ENCODE results near the gene EPS8L1.
A peak's percentile ranks its signal among the peaks of the same experiment; 100 is the strongest.
"Not testable (repeated sequence)": the region's sequence is repeated elsewhere in the genome, so short reads cannot be mapped to it uniquely, and the experiment has no call there.

The EPS8L1 gene

GRCh38 chr19:55058781-55059610 is 16.7 kb upstream of the EPS8L1 start:
- no peak overlapping the region for H3K27ac ChIP-seq
- no peaks in the 10 kb centered on the region for H3K9me3 ChIP-seq (ENCODE audit: low read depth, low read length)
- no peak for TF ChIP-seq EZH2 (IDR thresholded peaks at IDR 0.05)
- no peak for TF ChIP-seq POLR2AphosphoS5 (IDR thresholded peaks at IDR 0.05; ENCODE audit: borderline replicate concordance, low read depth, low read length)
- no peak for TF ChIP-seq FOXP2 (optimal IDR thresholded peaks at IDR 0.05; ENCODE audit: control extremely low read depth, extremely low read length, insufficient read depth)
- no peak for DNase-seq (ENCODE audit: low read depth, low spot score)
- no peak overlapping the region for H3K9ac ChIP-seq (ENCODE audit: insufficient read length)
- H3K36me3 ChIP-seq (ENCODE audit: insufficient read depth, low read length): peaks cover 37% of the 10 kb centered on the region
- H3K4me3 ChIP-seq: no peak overlapping the region

- not testable (repeated sequence) for H3K27ac ChIP-seq; DNase-seq (ENCODE audit: low read depth, low spot score); H3K9ac ChIP-seq (ENCODE audit: insufficient read length); H3K9me3 ChIP-seq (ENCODE audit: low read depth, low read length); H3K4me3 ChIP-seq
- H3K36me3 ChIP-seq (ENCODE audit: insufficient read depth, low read length): peaks cover 34% of the 10 kb centered on the region
Measured at GRCh38 chr19:55060287-55060686, 15.4 kb upstream of the EPS8L1 start.

- peaks cover 11% of the 10 kb centered on the region for H3K36me3 ChIP-seq (ENCODE audit: insufficient read depth, low read length)
- H3K4me3 ChIP-seq: peak within 1 kb of the TSS; percentile 90
- peak; percentile 87 for DNase-seq (ENCODE audit: low read depth, low spot score)
- TF ChIP-seq FOXP2 (optimal IDR thresholded peaks at IDR 0.05; ENCODE audit: control extremely low read depth, extremely low read length, insufficient read depth) (no peak), EZH2 (IDR thresholded peaks at IDR 0.05) (no peak), POLR2AphosphoS5 (IDR thresholded peaks at IDR 0.05; ENCODE audit: borderline replicate concordance, low read depth, low read length) (peak; percentile 86)
- peak within 1 kb of the TSS; percentile 94 for H3K9ac ChIP-seq (ENCODE audit: insufficient read length)
- no peaks in the 10 kb centered on the region for H3K9me3 ChIP-seq (ENCODE audit: low read depth, low read length)
- no peak within 1 kb of the TSS for H3K27ac ChIP-seq
Measured at GRCh38 chr19:55062735-55063491, 12.8 kb upstream of the EPS8L1 start, which contains the start of gene RDH13. Gene RDH13 (minus strand): TSS chr19:55063148. CDS start chr19:55063032, 116 bp downstream.

GRCh38 chr19:55063492-55063843 is 12.2 kb upstream of the EPS8L1 start:
- H3K9ac ChIP-seq (ENCODE audit: insufficient read length): no peak overlapping the region
- no peaks in the 10 kb centered on the region for H3K9me3 ChIP-seq (ENCODE audit: low read depth, low read length)
- DNase-seq (ENCODE audit: low read depth, low spot score): no peak
- H3K36me3 ChIP-seq (ENCODE audit: insufficient read depth, low read length): peaks cover 7% of the 10 kb centered on the region
- TF ChIP-seq POLR2AphosphoS5 (IDR thresholded peaks at IDR 0.05; ENCODE audit: borderline replicate concordance, low read depth, low read length) (no peak), FOXP2 (optimal IDR thresholded peaks at IDR 0.05; ENCODE audit: control extremely low read depth, extremely low read length, insufficient read depth) (no peak), EZH2 (IDR thresholded peaks at IDR 0.05) (no peak)
- H3K27ac ChIP-seq: no peak overlapping the region
- peak overlapping the region; percentile 90 for H3K4me3 ChIP-seq

- not testable (repeated sequence) for H3K36me3 ChIP-seq (ENCODE audit: insufficient read depth, low read length); H3K27ac ChIP-seq; H3K9me3 ChIP-seq (ENCODE audit: low read depth, low read length); DNase-seq (ENCODE audit: low read depth, low spot score); H3K4me3 ChIP-seq; H3K9ac ChIP-seq (ENCODE audit: insufficient read length)
Measured at GRCh38 chr19:55065516-55065915, 10.2 kb upstream of the EPS8L1 start.

- H3K36me3 ChIP-seq (ENCODE audit: insufficient read depth, low read length): no peaks in the 10 kb centered on the region
- no peaks in the 10 kb centered on the region for H3K9me3 ChIP-seq (ENCODE audit: low read depth, low read length)
- no peak overlapping the region for H3K27ac ChIP-seq
- no peak for DNase-seq (ENCODE audit: low read depth, low spot score)
- no peak overlapping the region for H3K9ac ChIP-seq (ENCODE audit: insufficient read length)
- TF ChIP-seq POLR2AphosphoS5 (IDR thresholded peaks at IDR 0.05; ENCODE audit: borderline replicate concordance, low read depth, low read length): no peak
- no peak for TF ChIP-seq EZH2 (IDR thresholded peaks at IDR 0.05)
- TF ChIP-seq FOXP2 (optimal IDR thresholded peaks at IDR 0.05; ENCODE audit: control extremely low read depth, extremely low read length, insufficient read depth): no peak
- H3K4me3 ChIP-seq: no peak overlapping the region
Measured at GRCh38 chr19:55066107-55066709, 9.5 kb upstream of the EPS8L1 start.

GRCh38 chr19:55067869-55068268 is 7.8 kb upstream of the EPS8L1 start:
- Histone ChIP-seq H3K4me3 (no peak overlapping the region), H3K9ac (ENCODE audit: insufficient read length) (no peak overlapping the region), H3K36me3 (ENCODE audit: insufficient read depth, low read length) (no peaks in the 10 kb centered on the region), H3K27ac (no peak overlapping the region), H3K9me3 (ENCODE audit: low read depth, low read length) (no peaks in the 10 kb centered on the region)
- DNase-seq (ENCODE audit: low read depth, low spot score): no peak
- TF ChIP-seq POLR2AphosphoS5 (IDR thresholded peaks at IDR 0.05; ENCODE audit: borderline replicate concordance, low read depth, low read length): no peak
- TF ChIP-seq EZH2 (IDR thresholded peaks at IDR 0.05): no peak
- TF ChIP-seq FOXP2 (optimal IDR thresholded peaks at IDR 0.05; ENCODE audit: control extremely low read depth, extremely low read length, insufficient read depth): no peak

- Histone ChIP-seq H3K9me3 (ENCODE audit: low read depth, low read length) (no peaks in the 10 kb centered on the region), H3K27ac (no peak overlapping the region), H3K9ac (ENCODE audit: insufficient read length) (no peak overlapping the region), H3K4me3 (peak overlapping the region; percentile 56), H3K36me3 (ENCODE audit: insufficient read depth, low read length) (no peaks in the 10 kb centered on the region)
- TF ChIP-seq EZH2 (IDR thresholded peaks at IDR 0.05) (no peak), FOXP2 (optimal IDR thresholded peaks at IDR 0.05; ENCODE audit: control extremely low read depth, extremely low read length, insufficient read depth) (no peak), POLR2AphosphoS5 (IDR thresholded peaks at IDR 0.05; ENCODE audit: borderline replicate concordance, low read depth, low read length) (no peak)
- no peak for DNase-seq (ENCODE audit: low read depth, low spot score)
Measured at GRCh38 chr19:55068950-55069864, 6.5 kb upstream of the EPS8L1 start.
